Daoy (cell line): ENCODE measurements around the gene BANP. TPM values are rescaled to one million over a fixed set of nuclear protein-coding genes. Genes with fewer than 3 reads are reported as not detected.
"Not testable (repeated sequence)": the region's sequence is repeated elsewhere in the genome, so short reads cannot be mapped to it uniquely, and the experiment has no call there.

Source experiments
- DNase-seq: peaks from one replicate; pipeline ENCODE4 v3.0.0-alpha.2; 2015; ENCODE audit warnings: low read depth
- total RNA-seq: library from RNA; depleted of rRNA; stranded (reverse); fragments of >200 nt; shearing (Covaris generic); gene quantifications from 2 replicates; pipeline ENCODE4 v1.2.3, GENCODE V29; 2014; rRNA removed

Gene BANP
- total RNA-seq, 1 experiment from 2014 or later: 16.7 TPM

GRCh38 chr16:88121391-88121790 is 170.2 kb downstream of the BANP start:
- not testable (repeated sequence) for DNase-seq

- no peak for DNase-seq
Measured at GRCh38 chr16:88121886-88122580, 170.8 kb downstream of the BANP start.

Other genes starting within 250 kb of the BANP start
- 11.6 and 23.7 TPM in 2 replicates for gene KLHDC4, start 185.4 kb upstream of the BANP start, total RNA-seq
- 24.9 and 31.6 TPM in 2 replicates for gene SLC7A5, start 81.9 kb upstream of the BANP start, total RNA-seq
- not detected in 2 replicates for gene CA5A, start 14.9 kb upstream of the BANP start, total RNA-seq